HepG2 (cell line): Measurements from ENCODE around the gene FAM174C. TPM values are rescaled to one million over a fixed set of nuclear protein-coding genes. Genes with fewer than 3 reads are reported as not detected.

Source experiments
- ATAC-seq: fragments of 200-7000 bp; cut with Tn5 transposase; 3 replicates; pipeline ENCODE4 v1.9.1; 2020; ENCODE audit warnings: mild to moderate bottlenecking, moderate library complexity
- BruUV-seq: library from RNA; stranded (reverse); fragments of 400-500 nt; replicated peaks from 2 replicates; lab custom pipeline; 2021; lab: Mats Ljungman, UMichigan
- CTCF ChIA-PET: fragments of 300-600 bp; formaldehyde crosslinking; extraction: SDS; loops from one replicate; lab custom pipeline; 2021; ENCODE audit warnings: low total read pairs, inconsistent platforms, low intra/inter-chr PET ratio; lab: Yijun Ruan, JAX
- POLR2A ChIA-PET: fragments of 350-600 bp; sonication (Branson Sonifier 250); formaldehyde crosslinking; loops from one replicate; lab custom pipeline; 2020; ENCODE audit warnings: antibody characterized with exemption, inconsistent platforms; lab: Yijun Ruan, JAX
- DNase-seq: peaks from one replicate; pipeline ENCODE4 v3.0.0-alpha.2; 2015; ENCODE audit warnings: low spot score
- FAIRE-seq: peaks from 3 replicates; lab custom pipeline; 2011; peaks lifted over from hg19 to GRCh38; lab: Jason Lieb, UNC
- H2AFZ ChIP-seq: one replicate; pipeline ENCODE4 v1.6.1; 2011; ENCODE audit warnings: low read length, inconsistent platforms
- H3K27ac ChIP-seq: fragments of 300-600 bp; 3 replicates; pipeline ENCODE4 v1.8.0; 2011; ENCODE audit warnings: mixed run types, mild to moderate bottlenecking, mixed read lengths, low read length, inconsistent platforms; ENCODE audit not compliant: insufficient read depth; ENCODE audit errors: extremely low read length
- H3K27me3 ChIP-seq, 2 experiments: fragments of 200-600 bp in 1 of 2; 2 replicates in 1 of 2; 3 replicates in 1 of 2; pipeline versions ENCODE4 v1.6.0 to v1.8.0; 2011; ENCODE audit warnings: low read length in 2 of 2, mild to moderate bottlenecking in 2 of 2, moderate library complexity in 2 of 2, inconsistent platforms in 1 of 2; ENCODE audit not compliant: insufficient read depth in 2 of 2, control insufficient read depth in 1 of 2
- H3K36me3 ChIP-seq, 2 experiments: fragments of 200-600 bp in 1 of 2; replicated peaks in 1 of 2; 2 replicates in 1 of 2; 3 replicates in 1 of 2; pipeline versions ENCODE4 v1.5.1 to v1.8.0; 2011; ENCODE audit warnings: low read length in 2 of 2, inconsistent platforms in 1 of 2; ENCODE audit not compliant: insufficient read depth in 2 of 2, control insufficient read depth in 1 of 2
- H3K4me1 ChIP-seq: 2 replicates; pipeline ENCODE4 v1.5.1; 2012; ENCODE audit warnings: low read length, inconsistent platforms; ENCODE audit not compliant: insufficient read depth
- H3K4me2 ChIP-seq: 2 replicates; pipeline ENCODE4 v1.6.0; 2011; ENCODE audit warnings: low read depth, low read length, inconsistent platforms
- H3K4me3 ChIP-seq, 3 experiments: fragments of 200-600 bp in 1 of 3; sonication (generic), shearing (Covaris generic) in 1 of 3; replicated peaks in 1 of 3; 2 replicates each; pipeline ENCODE4 v1.5.1; 2011 to 2016; ENCODE audit warnings: low read length in 3 of 3, inconsistent platforms in 2 of 3, low read depth in 2 of 3, mild to moderate bottlenecking in 2 of 3, control low read depth in 1 of 3, mixed read lengths in 1 of 3; ENCODE audit not compliant: insufficient read depth in 1 of 3
- H3K79me2 ChIP-seq: one replicate; pipeline ENCODE4 v1.6.1; 2011; ENCODE audit warnings: low read length, inconsistent platforms; ENCODE audit not compliant: insufficient read depth
- H3K9ac ChIP-seq: 2 replicates; pipeline ENCODE4 v1.6.0; 2011; ENCODE audit warnings: mild to moderate bottlenecking, low read depth, low read length, inconsistent platforms; ENCODE audit not compliant: insufficient read depth
- H3K9me3 ChIP-seq: 2 replicates; pipeline ENCODE4 v1.5.1; 2012; ENCODE audit warnings: mild to moderate bottlenecking, low read length
- H4K20me1 ChIP-seq: 2 replicates; pipeline ENCODE4 v1.6.0; 2011; ENCODE audit warnings: inconsistent platforms, mild to moderate bottlenecking, low read length, moderate library complexity; ENCODE audit not compliant: insufficient read depth
- KAT8 ChIP-seq: IDR thresholded peaks from 2 replicates; pipeline ENCODE4 v1.6.1; 2016; ENCODE audit warnings: missing genetic modification reagents, missing compliant biosample characterization
- MXD4 ChIP-seq: IDR thresholded peaks from 2 replicates; pipeline ENCODE4 v1.6.1; 2016; ENCODE audit warnings: mild to moderate bottlenecking, missing biosample characterization, missing genetic modification reagents
- MXI1 ChIP-seq: IDR thresholded peaks from 3 replicates; pipeline ENCODE4 v1.6.1; 2012; ENCODE audit warnings: low read depth, low read length, inconsistent platforms, borderline replicate concordance
- MYC ChIP-seq: sonication (generic); formaldehyde crosslinking; IDR thresholded peaks from 2 replicates; pipeline ENCODE4 v1.9.0; 2021; ENCODE audit warnings: missing genetic modification reagents, borderline replicate concordance
- POGZ ChIP-seq: sonication (generic); formaldehyde crosslinking; IDR thresholded peaks from 2 replicates; pipeline ENCODE4 v1.4.0; 2020; ENCODE audit warnings: mild to moderate bottlenecking, missing genetic modification reagents
- TAF1 ChIP-seq: sonication (generic); formaldehyde crosslinking; IDR thresholded peaks from 2 replicates; pipeline ENCODE4 v1.4.0; 2020; ENCODE audit warnings: missing genetic modification reagents
- ZNF205 ChIP-seq: IDR thresholded peaks from 2 replicates; pipeline ENCODE4 v1.6.1; 2018; ENCODE audit warnings: missing biosample characterization, missing genetic modification reagents
- ZNF256 ChIP-seq: sonication (generic); formaldehyde crosslinking; conservative IDR thresholded peaks from 2 replicates; pipeline ENCODE4 v1.4.0; 2020; ENCODE audit warnings: missing genetic modification reagents
- ZNF264 ChIP-seq: sonication (generic); formaldehyde crosslinking; IDR thresholded peaks from 2 replicates; pipeline ENCODE4 v1.4.0; 2020; ENCODE audit warnings: missing genetic modification reagents
- ZNF546 ChIP-seq: sonication (generic); formaldehyde crosslinking; conservative IDR thresholded peaks from 2 replicates; pipeline ENCODE4 v1.8.1; 2023; ENCODE audit warnings: mild to moderate bottlenecking, missing genetic modification reagents
- ZNF775 ChIP-seq: sonication (generic); formaldehyde crosslinking; IDR thresholded peaks from 2 replicates; pipeline ENCODE4 v1.4.0; 2020; ENCODE audit warnings: missing genetic modification reagents, mild to moderate bottlenecking, moderate library complexity, borderline replicate concordance
- WGBS: methylation state at CpG from one replicate; pipeline ENCODE4 v1.1.6; 2017; ENCODE audit warnings: low lambda C conversion rate; 5-methylcytosine and 5-hydroxymethylcytosine counted together
- in situ Hi-C: cut with HindIII; loops from 2 replicates; pipeline ENCODE4 v1.10.0; 2017; ENCODE audit warnings: low pct_unique_long_range_greater_than_20kb; ENCODE audit not compliant: extremely low pct_ligation_motif_present
- intact Hi-C: fragments of 100-400 bp; cut with micrococcal nuclease; formaldehyde crosslinking; loops from one replicate; pipeline ENCODE4 v1.10.0; 2022; ENCODE audit not compliant: unreplicated experiment
- polyA plus RNA-seq, 8 experiments: library from polyadenylated mRNA; depleted of rRNA in 3 of 8; stranded (reverse) in 7 of 8; unstranded in 1 of 8; fragments of >200 nt; fragmentation: Illumina TruSeq in 4 of 8; extraction: Trizol in 4 of 8; gene quantifications; 2 replicates each; pipeline versions ENCODE4 v1.2.1 to v1.2.3, GENCODE V29; 2011 to 2016; ENCODE audit warnings: low read depth in 4 of 8, missing spikeins in 1 of 8, mixed read lengths in 1 of 8; ENCODE audit not compliant: insufficient read depth in 1 of 8
- total RNA-seq, 5 experiments: library from RNA; depleted of rRNA; stranded (reverse); fragments of >200 nt; fragmentation: Illumina TruSeq; extraction: Trizol; gene quantifications; 2 replicates each; pipeline ENCODE4 v1.2.3, GENCODE V29; 2016; ENCODE audit warnings: low read depth in 1 of 5
- TF ChIP-seq, protein P1 (sequence below): sonication (generic); formaldehyde crosslinking; IDR thresholded peaks from 2 replicates; pipeline ENCODE4 v1.8.1; 2023; ENCODE audit warnings: mild to moderate bottlenecking, missing genetic modification reagents
- TF ChIP-seq, protein P2 (sequence below): sonication (generic); formaldehyde crosslinking; IDR thresholded peaks from 2 replicates; pipeline ENCODE4 v1.5.0; 2020; ENCODE audit warnings: mild to moderate bottlenecking, missing genetic modification reagents

Gene FAM174C
- total and polyA plus RNA-seq, 2 of the 13 experiments (the other 11 are each of a cell fraction or from before 2014, with no cell fraction given) = 19.5 to 31.3 TPM

DNA sequence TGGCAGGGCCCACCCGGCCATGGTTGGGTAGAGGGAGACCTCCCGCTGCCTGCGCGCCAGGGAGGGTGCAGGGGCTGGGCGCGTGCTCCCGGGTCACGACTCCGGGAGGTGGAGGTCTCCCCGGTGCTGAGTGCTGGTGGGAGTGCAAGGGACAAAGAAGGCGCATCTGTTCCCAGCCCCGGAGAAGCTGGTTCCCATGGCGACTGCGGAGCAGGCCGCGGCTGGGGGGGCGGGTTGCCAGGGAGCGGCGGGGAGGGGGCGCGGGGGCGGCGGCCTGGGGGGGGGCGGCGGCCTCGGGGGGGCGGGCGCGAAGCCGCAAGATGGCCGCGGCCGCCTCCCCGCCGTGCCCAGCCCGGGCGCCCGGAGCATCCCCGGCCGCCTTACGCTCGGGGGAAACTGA is 38.8 kb upstream of the FAM174C start:
- ATAC-seq (no peak), DNase-seq (no peak), FAIRE-seq (no peak)
- BruUV-seq = no TSS peak
- H3K36me3 ChIP-seq = peaks cover 0 to 3% of the 10 kb centered on the region in 2 experiments; a peak in 1 of 5 replicates
- no peaks in the 10 kb centered on the region for H3K79me2 ChIP-seq
- in situ Hi-C loops (no loop called here), intact Hi-C loops (no loop called here)
- H3K9me3 ChIP-seq = no peaks in the 10 kb centered on the region
- H2AFZ ChIP-seq = no peak overlapping the region
- no peak overlapping the region for H3K4me2 ChIP-seq
- CTCF ChIA-PET = no interaction called here
- H3K27me3 ChIP-seq = no peaks in the 10 kb centered on the region
- H4K20me1 ChIP-seq = no peaks in the 10 kb centered on the region
- WGBS = 96% methylated on average over 38 of the region's 42 CpGs
- POLR2A ChIA-PET = interaction anchor here (0.9 kb wide), 1 partner anchor 33 kb away, joined by 4 read pairs; the partner anchor contains the start of gene CIRBP
- no peak overlapping the region for H3K27ac ChIP-seq
- H3K4me3 ChIP-seq = no peak overlapping the region
- no peak overlapping the region for H3K9ac ChIP-seq
- peaks cover 44% of the 10 kb centered on the region for H3K4me1 ChIP-seq
- TF ChIP-seq, protein P1, sequence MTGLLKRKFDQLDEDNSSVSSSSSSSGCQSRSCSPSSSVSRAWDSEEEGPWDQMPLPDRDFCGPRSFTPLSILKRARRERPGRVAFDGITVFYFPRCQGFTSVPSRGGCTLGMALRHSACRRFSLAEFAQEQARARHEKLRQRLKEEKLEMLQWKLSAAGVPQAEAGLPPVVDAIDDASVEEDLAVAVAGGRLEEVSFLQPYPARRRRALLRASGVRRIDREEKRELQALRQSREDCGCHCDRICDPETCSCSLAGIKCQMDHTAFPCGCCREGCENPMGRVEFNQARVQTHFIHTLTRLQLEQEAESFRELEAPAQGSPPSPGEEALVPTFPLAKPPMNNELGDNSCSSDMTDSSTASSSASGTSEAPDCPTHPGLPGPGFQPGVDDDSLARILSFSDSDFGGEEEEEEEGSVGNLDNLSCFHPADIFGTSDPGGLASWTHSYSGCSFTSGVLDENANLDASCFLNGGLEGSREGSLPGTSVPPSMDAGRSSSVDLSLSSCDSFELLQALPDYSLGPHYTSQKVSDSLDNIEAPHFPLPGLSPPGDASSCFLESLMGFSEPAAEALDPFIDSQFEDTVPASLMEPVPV (CRISPR knock-in tag) = no peak
- TF ChIP-seq MXI1 (no peak), MYC (no peak), ZNF256 (no peak), KAT8 (CRISPR knock-in tag) (no peak), TAF1 (CRISPR knock-in tag) (no peak), ZNF264 (CRISPR knock-in tag) (no peak), ZNF546 (no peak), MXD4 (CRISPR knock-in tag) (no peak), ZNF775 (CRISPR knock-in tag) (no peak), POGZ (CRISPR knock-in tag) (no peak), ZNF205 (no peak)
- TF ChIP-seq, protein P2, sequence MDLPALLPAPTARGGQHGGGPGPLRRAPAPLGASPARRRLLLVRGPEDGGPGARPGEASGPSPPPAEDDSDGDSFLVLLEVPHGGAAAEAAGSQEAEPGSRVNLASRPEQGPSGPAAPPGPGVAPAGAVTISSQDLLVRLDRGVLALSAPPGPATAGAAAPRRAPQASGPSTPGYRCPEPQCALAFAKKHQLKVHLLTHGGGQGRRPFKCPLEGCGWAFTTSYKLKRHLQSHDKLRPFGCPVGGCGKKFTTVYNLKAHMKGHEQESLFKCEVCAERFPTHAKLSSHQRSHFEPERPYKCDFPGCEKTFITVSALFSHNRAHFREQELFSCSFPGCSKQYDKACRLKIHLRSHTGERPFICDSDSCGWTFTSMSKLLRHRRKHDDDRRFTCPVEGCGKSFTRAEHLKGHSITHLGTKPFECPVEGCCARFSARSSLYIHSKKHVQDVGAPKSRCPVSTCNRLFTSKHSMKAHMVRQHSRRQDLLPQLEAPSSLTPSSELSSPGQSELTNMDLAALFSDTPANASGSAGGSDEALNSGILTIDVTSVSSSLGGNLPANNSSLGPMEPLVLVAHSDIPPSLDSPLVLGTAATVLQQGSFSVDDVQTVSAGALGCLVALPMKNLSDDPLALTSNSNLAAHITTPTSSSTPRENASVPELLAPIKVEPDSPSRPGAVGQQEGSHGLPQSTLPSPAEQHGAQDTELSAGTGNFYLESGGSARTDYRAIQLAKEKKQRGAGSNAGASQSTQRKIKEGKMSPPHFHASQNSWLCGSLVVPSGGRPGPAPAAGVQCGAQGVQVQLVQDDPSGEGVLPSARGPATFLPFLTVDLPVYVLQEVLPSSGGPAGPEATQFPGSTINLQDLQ (CRISPR knock-in tag) = no peak
